Measurements from ENCODE around the gene HLA-F. TPM values are rescaled to one million over a fixed set of nuclear protein-coding genes. Genes with fewer than 3 reads are reported as not detected.

The HLA-F gene
- total and polyA plus RNA-seq, 4 donors: 76.2 to 451 (median 153) TPM

- Histone ChIP-seq H3K27me3 (ENCODE audit: control insufficient read depth in 3 of 3, insufficient read depth in 3 of 3, low read length in 2 of 3) (peaks cover 0 to 3% (median 0%) of the 10 kb centered on the region in 3 donors), H3K9me3 (ENCODE audit: control insufficient read depth in 4 of 4, insufficient read depth in 3 of 4, low read length in 3 of 4) (no peaks in the 10 kb centered on the region), H3K9ac (ENCODE audit: insufficient read depth in 1 of 2, low read length in 2 of 2) (no peak overlapping the region), H3K27ac (ENCODE audit: low read depth in 1 of 2, low read length in 1 of 2) (no peak overlapping the region), H3K36me3 (ENCODE audit: control insufficient read depth in 4 of 4, insufficient read depth in 4 of 4, low read length in 4 of 4) (no peaks in the 10 kb centered on the region), H3K4me3 (no peak overlapping the region), H3K4me1 (ENCODE audit: control insufficient read depth in 5 of 5, insufficient read depth in 5 of 5, low read length in 5 of 5) (no peaks in the 10 kb centered on the region)
- DNase-seq (no peak), ATAC-seq (ENCODE audit: insufficient read depth, low FRiP score) (no peak)
- no peak for TF ChIP-seq CTCF (IDR thresholded peaks at IDR 0.05; ENCODE audit: control extremely low read depth, extremely low read depth)
- WGBS, 2 donors: 66 to 68% methylated on average over 15 of the region's 15 CpGs
Measured at GRCh38 chr6:29685718-29686326, 37.4 kb upstream of the HLA-F start.

- Histone ChIP-seq H3K9ac (ENCODE audit: insufficient read depth in 1 of 2, low read length in 2 of 2) (no peak overlapping the region), H3K4me3 (no peak overlapping the region), H3K27me3 (ENCODE audit: control insufficient read depth in 3 of 3, insufficient read depth in 3 of 3, low read length in 2 of 3) (no peaks in the 10 kb centered on the region), H3K9me3 (ENCODE audit: control insufficient read depth in 4 of 4, insufficient read depth in 3 of 4, low read length in 3 of 4) (no peaks in the 10 kb centered on the region), H3K4me1 (ENCODE audit: control insufficient read depth in 5 of 5, insufficient read depth in 5 of 5, low read length in 5 of 5) (no peaks in the 10 kb centered on the region), H3K27ac (ENCODE audit: low read depth in 1 of 2, low read length in 1 of 2) (no peak overlapping the region), H3K36me3 (ENCODE audit: control insufficient read depth in 4 of 4, insufficient read depth in 4 of 4, low read length in 4 of 4) (no peaks in the 10 kb centered on the region)
- DNase-seq (no peak), ATAC-seq (ENCODE audit: insufficient read depth, low FRiP score) (no peak)
- no peak for TF ChIP-seq CTCF (IDR thresholded peaks at IDR 0.05; ENCODE audit: control extremely low read depth, extremely low read depth)
- WGBS, 2 donors: 50 to 54% methylated on average over 3 of the region's 3 CpGs
Measured at GRCh38 chr6:29694637-29695036, 28.6 kb upstream of the HLA-F start.

GRCh38 chr6:29696147-29697125, 26.8 kb upstream of the HLA-F start:
- TF ChIP-seq CTCF (IDR thresholded peaks at IDR 0.05; ENCODE audit: control extremely low read depth, extremely low read depth): no peak
- Histone ChIP-seq H3K9ac (ENCODE audit: insufficient read depth in 1 of 2, low read length in 2 of 2) (no peak overlapping the region), H3K27ac (ENCODE audit: low read depth in 1 of 2, low read length in 1 of 2) (no peak overlapping the region), H3K36me3 (ENCODE audit: control insufficient read depth in 4 of 4, insufficient read depth in 4 of 4, low read length in 4 of 4) (no peaks in the 10 kb centered on the region), H3K4me3 (no peak overlapping the region), H3K4me1 (ENCODE audit: control insufficient read depth in 5 of 5, insufficient read depth in 5 of 5, low read length in 5 of 5) (no peaks in the 10 kb centered on the region), H3K27me3 (ENCODE audit: control insufficient read depth in 3 of 3, insufficient read depth in 3 of 3, low read length in 2 of 3) (peaks cover 0 to 2% (median 0%) of the 10 kb centered on the region in 3 donors), H3K9me3 (ENCODE audit: control insufficient read depth in 4 of 4, insufficient read depth in 3 of 4, low read length in 3 of 4) (no peaks in the 10 kb centered on the region)
- ATAC-seq (ENCODE audit: insufficient read depth, low FRiP score): no peak
- no peak for DNase-seq
- WGBS, 2 donors: 75 to 79% methylated on average over 10 of the region's 10 CpGs

All from lung (tissue), 12 donors.